AG04450 (cell line): ENCODE measurements around the gene UFSP1. TPM values are rescaled to one million over a fixed set of nuclear protein-coding genes. Genes with fewer than 3 reads are reported as not detected.
A peak's percentile ranks its signal among the peaks of the same experiment; 100 is the strongest.

Source experiments
- CTCF ChIA-PET: fragments of 300-600, 350-600 bp; formaldehyde crosslinking; extraction: SDS; loops from one replicate; lab custom pipeline; 2022; ENCODE audit warnings: antibody characterized with exemption, inconsistent platforms; lab: Charles Lee
- POLR2A ChIA-PET: fragments of 350-600 bp; formaldehyde crosslinking; extraction: SDS; loops from one replicate; lab custom pipeline; 2021; ENCODE audit warnings: antibody characterized with exemption, inconsistent platforms; lab: Yijun Ruan, JAX
- DNase-seq: peaks from one replicate; pipeline ENCODE4 v3.0.0-alpha.2; 2011; ENCODE audit warnings: low read depth, low spot score
- H3K27ac ChIP-seq: one replicate; pipeline ENCODE4 v1.5.1; 2012; ENCODE audit warnings: low read depth, low read length, control low read depth
- H3K27me3 ChIP-seq: one replicate; pipeline ENCODE4 v1.6.0; 2012; ENCODE audit warnings: low read length; ENCODE audit not compliant: control insufficient read depth, insufficient read depth
- H3K4me3 ChIP-seq: 2 replicates; pipeline ENCODE4 v1.5.1; 2011; ENCODE audit warnings: mild to moderate bottlenecking, low read depth, low read length, control low read depth
- H3K9me3 ChIP-seq: 2 replicates; pipeline ENCODE4 v1.5.1; 2012; ENCODE audit warnings: low read length; ENCODE audit not compliant: control insufficient read depth, insufficient read depth
- polyA plus RNA-seq: library from polyadenylated mRNA; depleted of rRNA; stranded (reverse); fragments of >200 nt; gene quantifications from 2 replicates; pipeline ENCODE4 v1.2.3, GENCODE V29; 2011
- TF ChIP-seq, protein P1 (sequence below): IDR thresholded peaks from 2 replicates; pipeline ENCODE4 v1.5.1; 2011; ENCODE audit warnings: low read depth, low read length, control low read depth, inconsistent platforms

The UFSP1 gene
- polyA plus RNA-seq, 1 experiment = 0.48 TPM

GRCh38 chr7:100879685-100880261 lies 9.7 kb downstream of the UFSP1 start:
- no peaks in the 10 kb centered on the region; the same call in 1 of the 2 replicates for H3K9me3 ChIP-seq
- H3K27me3 ChIP-seq = no peaks in the 10 kb centered on the region
- H3K27ac ChIP-seq = no peak overlapping the region
- no peak for DNase-seq
- TF ChIP-seq, protein P1, sequence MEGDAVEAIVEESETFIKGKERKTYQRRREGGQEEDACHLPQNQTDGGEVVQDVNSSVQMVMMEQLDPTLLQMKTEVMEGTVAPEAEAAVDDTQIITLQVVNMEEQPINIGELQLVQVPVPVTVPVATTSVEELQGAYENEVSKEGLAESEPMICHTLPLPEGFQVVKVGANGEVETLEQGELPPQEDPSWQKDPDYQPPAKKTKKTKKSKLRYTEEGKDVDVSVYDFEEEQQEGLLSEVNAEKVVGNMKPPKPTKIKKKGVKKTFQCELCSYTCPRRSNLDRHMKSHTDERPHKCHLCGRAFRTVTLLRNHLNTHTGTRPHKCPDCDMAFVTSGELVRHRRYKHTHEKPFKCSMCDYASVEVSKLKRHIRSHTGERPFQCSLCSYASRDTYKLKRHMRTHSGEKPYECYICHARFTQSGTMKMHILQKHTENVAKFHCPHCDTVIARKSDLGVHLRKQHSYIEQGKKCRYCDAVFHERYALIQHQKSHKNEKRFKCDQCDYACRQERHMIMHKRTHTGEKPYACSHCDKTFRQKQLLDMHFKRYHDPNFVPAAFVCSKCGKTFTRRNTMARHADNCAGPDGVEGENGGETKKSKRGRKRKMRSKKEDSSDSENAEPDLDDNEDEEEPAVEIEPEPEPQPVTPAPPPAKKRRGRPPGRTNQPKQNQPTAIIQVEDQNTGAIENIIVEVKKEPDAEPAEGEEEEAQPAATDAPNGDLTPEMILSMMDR = no peak
- H3K4me3 ChIP-seq = no peak overlapping the region
- ChIA-PET CTCF (no interaction called here), POLR2A (no interaction called here)

- DNase-seq = no peak
- Histone ChIP-seq H3K4me3 (no peak overlapping the region), H3K27me3 (no peaks in the 10 kb centered on the region), H3K9me3 (no peaks in the 10 kb centered on the region; the same call in 1 of the 2 replicates), H3K27ac (no peak overlapping the region)
- POLR2A ChIA-PET = interaction anchor here (0.6 to 4.3 kb wide), 2 partner anchors 10 to 301 kb away, joined by 3 to 71 read pairs; partner anchors contain the start of genes NAT16 and UFSP1
- CTCF ChIA-PET = interaction anchor here (1.0 kb wide), 1 partner anchor 216 kb away, joined by 3 read pairs; no protein-coding TSS in a partner anchor
- TF ChIP-seq, protein P1 = no peak
Observed at GRCh38 chr7:100878685-100879084, 10.8 kb downstream of the UFSP1 start.

DNA sequence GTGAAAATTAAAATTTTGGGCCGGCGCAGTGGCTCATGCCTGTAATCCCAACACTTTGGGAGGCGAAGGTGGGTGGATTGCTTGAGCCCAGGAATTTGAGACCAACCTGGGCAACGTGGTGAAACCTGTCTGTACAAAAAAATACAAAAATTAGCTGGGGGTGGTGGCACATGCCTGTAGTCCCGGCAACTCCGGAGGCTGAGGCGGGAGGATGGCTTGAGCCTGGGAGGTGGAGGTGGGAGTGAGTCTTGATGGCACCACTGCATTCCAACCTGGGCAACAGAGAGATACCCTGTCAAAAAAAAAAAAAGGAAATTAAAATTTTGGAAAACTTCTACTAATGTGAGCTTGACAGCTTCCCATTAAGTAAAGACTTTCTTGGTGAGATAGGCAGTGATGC lies 11.5 kb downstream of the UFSP1 start:
- Histone ChIP-seq H3K27me3 (no peaks in the 10 kb centered on the region), H3K9me3 (no peaks in the 10 kb centered on the region; the same call in 1 of the 2 replicates), H3K27ac (no peak overlapping the region), H3K4me3 (no peak overlapping the region)
- TF ChIP-seq, protein P1 = no peak
- ChIA-PET POLR2A (interaction anchor here (0.6 to 4.3 kb wide), 2 partner anchors 10 to 302 kb away, joined by 3 to 71 read pairs; partner anchors contain the start of genes NAT16 and UFSP1), CTCF (interaction anchor here (1.0 kb wide), 1 partner anchor 216 kb away, joined by 3 read pairs; no protein-coding TSS in a partner anchor)
- DNase-seq = no peak

DNA sequence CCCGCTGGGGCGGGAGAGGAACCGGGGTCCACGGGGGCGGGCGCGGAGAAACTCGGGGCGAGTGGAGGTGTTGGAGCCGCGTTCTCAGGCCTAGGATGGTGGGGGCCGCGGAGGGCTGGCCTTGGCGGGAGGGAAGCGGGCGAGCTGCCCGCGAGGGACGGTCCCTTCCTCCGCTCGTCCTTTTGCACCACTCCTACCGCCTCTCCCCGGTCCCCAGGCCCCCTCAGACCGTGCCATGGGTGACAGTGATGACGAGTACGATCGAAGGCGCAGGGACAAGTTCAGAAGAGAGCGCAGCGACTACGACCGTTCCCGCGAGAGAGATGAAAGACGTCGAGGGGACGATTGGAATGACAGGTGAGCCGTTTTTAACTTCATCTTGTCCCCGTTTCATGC lies 14.2 kb downstream of the UFSP1 start:
- TF ChIP-seq, protein P1 = no peak
- POLR2A ChIA-PET = interaction anchor here (0.5 to 4.3 kb wide), 22 partner anchors 8 to 446 kb away, joined by 3 to 71 read pairs (median 4); partner anchors contain the start of genes EPHB4, POP7, SLC12A9 and TRIP6
- Histone ChIP-seq H3K27ac (peak overlapping the region; percentile 86), H3K4me3 (peak overlapping the region; percentile 93), H3K9me3 (no peaks in the 10 kb centered on the region; the same call in 1 of the 2 replicates), H3K27me3 (no peaks in the 10 kb centered on the region)
- no peak for DNase-seq
- CTCF ChIA-PET = interaction anchor here (0.6 to 1.5 kb wide), 7 partner anchors 12 to 652 kb away, joined by 3 to 5 read pairs (median 3); no protein-coding TSS in a partner anchor
